ENCODE measurements around the gene HDLBP. TPM values are rescaled to one million over a fixed set of nuclear protein-coding genes. Genes with fewer than 3 reads are reported as not detected.

Gene HDLBP
- total and polyA plus RNA-seq, 2 experiments from 2014 or later: 230 to 306 TPM

DNA sequence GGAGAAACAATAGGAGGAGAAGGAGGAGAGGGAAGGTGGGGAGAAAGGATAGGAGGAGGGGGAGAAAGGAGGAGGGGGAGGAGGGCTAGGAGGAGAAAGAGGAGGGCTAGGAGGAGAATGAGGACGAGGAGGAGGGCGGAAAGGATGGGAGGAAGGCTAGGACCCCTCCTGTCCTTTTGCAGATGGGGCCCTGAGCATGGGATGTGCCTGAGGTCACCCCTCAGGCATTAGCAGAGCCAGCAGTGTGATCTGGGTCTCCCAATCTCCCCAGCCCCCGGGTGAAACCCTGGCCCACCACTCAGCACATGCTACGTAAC is 127.6 kb downstream of the HDLBP start:
- Histone ChIP-seq H3K36me3 (ENCODE audit: insufficient read depth) (no peaks in the 10 kb centered on the region), H3K4me3 (no peak overlapping the region), H3K79me2 (replicated peaks; ENCODE audit: insufficient read depth) (no peaks in the 10 kb centered on the region), H3K27me3 (ENCODE audit: insufficient read depth) (no peaks in the 10 kb centered on the region), H3F3A (replicated peaks; ENCODE audit: low read depth) (no peaks in the 10 kb centered on the region), H4K20me1 (replicated peaks; ENCODE audit: insufficient read depth) (no peaks in the 10 kb centered on the region), H3K9me2 (ENCODE audit: insufficient read depth) (no peaks in the 10 kb centered on the region), H3K4me1 (ENCODE audit: insufficient read depth) (no peaks in the 10 kb centered on the region), H2AFZ (no peak overlapping the region), H3K27ac (ENCODE audit: low read depth) (no peak overlapping the region), H3K4me2 (no peak overlapping the region)
- ATAC-seq: no peak; the same call in 2 of the 3 replicates
- Mint-ChIP-seq H3K36me3 (ENCODE audit: low read depth) (no peaks in the 10 kb centered on the region), H3K4me3 (no peak overlapping the region), H3K27me3 (ENCODE audit: insufficient read depth, low read depth, poor library complexity) (peaks cover 5% of the 10 kb centered on the region), H3K9me3 (no peaks in the 10 kb centered on the region), H3K4me1 (peaks cover 3% of the 10 kb centered on the region), H3K27ac (no peak overlapping the region)
- DNase-seq (ENCODE audit: low spot score): no peak
- TF ChIP-seq EZH2 (IDR thresholded peaks at IDR 0.05; ENCODE audit: low read depth, unreplicated experiment): no peak
- TF ChIP-seq, protein P1, sequence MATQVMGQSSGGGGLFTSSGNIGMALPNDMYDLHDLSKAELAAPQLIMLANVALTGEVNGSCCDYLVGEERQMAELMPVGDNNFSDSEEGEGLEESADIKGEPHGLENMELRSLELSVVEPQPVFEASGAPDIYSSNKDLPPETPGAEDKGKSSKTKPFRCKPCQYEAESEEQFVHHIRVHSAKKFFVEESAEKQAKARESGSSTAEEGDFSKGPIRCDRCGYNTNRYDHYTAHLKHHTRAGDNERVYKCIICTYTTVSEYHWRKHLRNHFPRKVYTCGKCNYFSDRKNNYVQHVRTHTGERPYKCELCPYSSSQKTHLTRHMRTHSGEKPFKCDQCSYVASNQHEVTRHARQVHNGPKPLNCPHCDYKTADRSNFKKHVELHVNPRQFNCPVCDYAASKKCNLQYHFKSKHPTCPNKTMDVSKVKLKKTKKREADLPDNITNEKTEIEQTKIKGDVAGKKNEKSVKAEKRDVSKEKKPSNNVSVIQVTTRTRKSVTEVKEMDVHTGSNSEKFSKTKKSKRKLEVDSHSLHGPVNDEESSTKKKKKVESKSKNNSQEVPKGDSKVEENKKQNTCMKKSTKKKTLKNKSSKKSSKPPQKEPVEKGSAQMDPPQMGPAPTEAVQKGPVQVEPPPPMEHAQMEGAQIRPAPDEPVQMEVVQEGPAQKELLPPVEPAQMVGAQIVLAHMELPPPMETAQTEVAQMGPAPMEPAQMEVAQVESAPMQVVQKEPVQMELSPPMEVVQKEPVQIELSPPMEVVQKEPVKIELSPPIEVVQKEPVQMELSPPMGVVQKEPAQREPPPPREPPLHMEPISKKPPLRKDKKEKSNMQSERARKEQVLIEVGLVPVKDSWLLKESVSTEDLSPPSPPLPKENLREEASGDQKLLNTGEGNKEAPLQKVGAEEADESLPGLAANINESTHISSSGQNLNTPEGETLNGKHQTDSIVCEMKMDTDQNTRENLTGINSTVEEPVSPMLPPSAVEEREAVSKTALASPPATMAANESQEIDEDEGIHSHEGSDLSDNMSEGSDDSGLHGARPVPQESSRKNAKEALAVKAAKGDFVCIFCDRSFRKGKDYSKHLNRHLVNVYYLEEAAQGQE (IDR thresholded peaks at IDR 0.05; ENCODE audit: unreplicated experiment): no peak
- no peak for TF ChIP-seq POLR2AphosphoS5 (IDR thresholded peaks at IDR 0.05; ENCODE audit: low read depth)
- TF ChIP-seq, protein P2, sequence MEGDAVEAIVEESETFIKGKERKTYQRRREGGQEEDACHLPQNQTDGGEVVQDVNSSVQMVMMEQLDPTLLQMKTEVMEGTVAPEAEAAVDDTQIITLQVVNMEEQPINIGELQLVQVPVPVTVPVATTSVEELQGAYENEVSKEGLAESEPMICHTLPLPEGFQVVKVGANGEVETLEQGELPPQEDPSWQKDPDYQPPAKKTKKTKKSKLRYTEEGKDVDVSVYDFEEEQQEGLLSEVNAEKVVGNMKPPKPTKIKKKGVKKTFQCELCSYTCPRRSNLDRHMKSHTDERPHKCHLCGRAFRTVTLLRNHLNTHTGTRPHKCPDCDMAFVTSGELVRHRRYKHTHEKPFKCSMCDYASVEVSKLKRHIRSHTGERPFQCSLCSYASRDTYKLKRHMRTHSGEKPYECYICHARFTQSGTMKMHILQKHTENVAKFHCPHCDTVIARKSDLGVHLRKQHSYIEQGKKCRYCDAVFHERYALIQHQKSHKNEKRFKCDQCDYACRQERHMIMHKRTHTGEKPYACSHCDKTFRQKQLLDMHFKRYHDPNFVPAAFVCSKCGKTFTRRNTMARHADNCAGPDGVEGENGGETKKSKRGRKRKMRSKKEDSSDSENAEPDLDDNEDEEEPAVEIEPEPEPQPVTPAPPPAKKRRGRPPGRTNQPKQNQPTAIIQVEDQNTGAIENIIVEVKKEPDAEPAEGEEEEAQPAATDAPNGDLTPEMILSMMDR (conservative IDR thresholded peaks at IDR 0.05; ENCODE audit: low read depth in 2 of 2): no peak
- TF ChIP-seq STAT1 (IDR thresholded peaks at IDR 0.05; ENCODE audit: unreplicated experiment): no peak
- TF ChIP-seq, protein P3, sequence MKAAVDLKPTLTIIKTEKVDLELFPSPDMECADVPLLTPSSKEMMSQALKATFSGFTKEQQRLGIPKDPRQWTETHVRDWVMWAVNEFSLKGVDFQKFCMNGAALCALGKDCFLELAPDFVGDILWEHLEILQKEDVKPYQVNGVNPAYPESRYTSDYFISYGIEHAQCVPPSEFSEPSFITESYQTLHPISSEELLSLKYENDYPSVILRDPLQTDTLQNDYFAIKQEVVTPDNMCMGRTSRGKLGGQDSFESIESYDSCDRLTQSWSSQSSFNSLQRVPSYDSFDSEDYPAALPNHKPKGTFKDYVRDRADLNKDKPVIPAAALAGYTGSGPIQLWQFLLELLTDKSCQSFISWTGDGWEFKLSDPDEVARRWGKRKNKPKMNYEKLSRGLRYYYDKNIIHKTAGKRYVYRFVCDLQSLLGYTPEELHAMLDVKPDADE (IDR thresholded peaks at IDR 0.05): no peak
- TF ChIP-seq ZNF331 (CRISPR knock-in tag; IDR thresholded peaks at IDR 0.05; ENCODE audit: low read depth): no peak
- TF ChIP-seq, protein P4, sequence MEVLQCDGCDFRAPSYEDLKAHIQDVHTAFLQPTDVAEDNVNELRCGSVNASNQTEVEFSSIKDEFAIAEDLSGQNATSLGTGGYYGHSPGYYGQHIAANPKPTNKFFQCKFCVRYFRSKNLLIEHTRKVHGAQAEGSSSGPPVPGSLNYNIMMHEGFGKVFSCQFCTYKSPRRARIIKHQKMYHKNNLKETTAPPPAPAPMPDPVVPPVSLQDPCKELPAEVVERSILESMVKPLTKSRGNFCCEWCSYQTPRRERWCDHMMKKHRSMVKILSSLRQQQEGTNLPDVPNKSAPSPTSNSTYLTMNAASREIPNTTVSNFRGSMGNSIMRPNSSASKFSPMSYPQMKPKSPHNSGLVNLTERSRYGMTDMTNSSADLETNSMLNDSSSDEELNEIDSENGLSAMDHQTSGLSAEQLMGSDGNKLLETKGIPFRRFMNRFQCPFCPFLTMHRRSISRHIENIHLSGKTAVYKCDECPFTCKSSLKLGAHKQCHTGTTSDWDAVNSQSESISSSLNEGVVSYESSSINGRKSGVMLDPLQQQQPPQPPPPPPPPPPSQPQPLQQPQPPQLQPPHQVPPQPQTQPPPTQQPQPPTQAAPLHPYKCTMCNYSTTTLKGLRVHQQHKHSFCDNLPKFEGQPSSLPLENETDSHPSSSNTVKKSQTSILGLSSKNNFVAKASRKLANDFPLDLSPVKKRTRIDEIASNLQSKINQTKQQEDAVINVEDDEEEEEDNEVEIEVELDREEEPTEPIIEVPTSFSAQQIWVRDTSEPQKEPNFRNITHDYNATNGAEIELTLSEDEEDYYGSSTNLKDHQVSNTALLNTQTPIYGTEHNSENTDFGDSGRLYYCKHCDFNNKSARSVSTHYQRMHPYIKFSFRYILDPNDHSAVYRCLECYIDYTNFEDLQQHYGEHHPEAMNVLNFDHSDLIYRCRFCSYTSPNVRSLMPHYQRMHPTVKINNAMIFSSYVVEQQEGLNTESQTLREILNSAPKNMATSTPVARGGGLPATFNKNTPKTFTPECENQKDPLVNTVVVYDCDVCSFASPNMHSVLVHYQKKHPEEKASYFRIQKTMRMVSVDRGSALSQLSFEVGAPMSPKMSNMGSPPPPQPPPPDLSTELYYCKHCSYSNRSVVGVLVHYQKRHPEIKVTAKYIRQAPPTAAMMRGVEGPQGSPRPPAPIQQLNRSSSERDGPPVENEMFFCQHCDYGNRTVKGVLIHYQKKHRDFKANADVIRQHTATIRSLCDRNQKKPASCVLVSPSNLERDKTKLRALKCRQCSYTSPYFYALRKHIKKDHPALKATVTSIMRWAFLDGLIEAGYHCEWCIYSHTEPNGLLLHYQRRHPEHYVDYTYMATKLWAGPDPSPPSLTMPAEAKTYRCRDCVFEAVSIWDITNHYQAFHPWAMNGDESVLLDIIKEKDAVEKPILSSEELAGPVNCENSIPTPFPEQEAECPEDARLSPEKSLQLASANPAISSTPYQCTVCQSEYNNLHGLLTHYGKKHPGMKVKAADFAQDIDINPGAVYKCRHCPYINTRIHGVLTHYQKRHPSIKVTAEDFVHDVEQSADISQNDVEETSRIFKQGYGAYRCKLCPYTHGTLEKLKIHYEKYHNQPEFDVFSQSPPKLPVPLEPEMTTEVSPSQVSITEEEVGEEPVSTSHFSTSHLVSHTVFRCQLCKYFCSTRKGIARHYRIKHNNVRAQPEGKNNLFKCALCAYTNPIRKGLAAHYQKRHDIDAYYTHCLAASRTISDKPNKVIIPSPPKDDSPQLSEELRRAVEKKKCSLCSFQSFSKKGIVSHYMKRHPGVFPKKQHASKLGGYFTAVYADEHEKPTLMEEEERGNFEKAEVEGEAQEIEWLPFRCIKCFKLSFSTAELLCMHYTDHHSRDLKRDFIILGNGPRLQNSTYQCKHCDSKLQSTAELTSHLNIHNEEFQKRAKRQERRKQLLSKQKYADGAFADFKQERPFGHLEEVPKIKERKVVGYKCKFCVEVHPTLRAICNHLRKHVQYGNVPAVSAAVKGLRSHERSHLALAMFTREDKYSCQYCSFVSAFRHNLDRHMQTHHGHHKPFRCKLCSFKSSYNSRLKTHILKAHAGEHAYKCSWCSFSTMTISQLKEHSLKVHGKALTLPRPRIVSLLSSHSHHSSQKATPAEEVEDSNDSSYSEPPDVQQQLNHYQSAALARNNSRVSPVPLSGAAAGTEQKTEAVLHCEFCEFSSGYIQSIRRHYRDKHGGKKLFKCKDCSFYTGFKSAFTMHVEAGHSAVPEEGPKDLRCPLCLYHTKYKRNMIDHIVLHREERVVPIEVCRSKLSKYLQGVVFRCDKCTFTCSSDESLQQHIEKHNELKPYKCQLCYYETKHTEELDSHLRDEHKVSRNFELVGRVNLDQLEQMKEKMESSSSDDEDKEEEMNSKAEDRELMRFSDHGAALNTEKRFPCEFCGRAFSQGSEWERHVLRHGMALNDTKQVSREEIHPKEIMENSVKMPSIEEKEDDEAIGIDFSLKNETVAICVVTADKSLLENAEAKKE (CRISPR knock-in tag; IDR thresholded peaks at IDR 0.05): no peak
- no peak for TF ChIP-seq EZH2phosphoT487 (IDR thresholded peaks at IDR 0.05; ENCODE audit: unreplicated experiment)
- no peak for TF ChIP-seq JUNB (IDR thresholded peaks at IDR 0.05; ENCODE audit: unreplicated experiment)
